Neural crest cell (in vitro differentiated cells): ENCODE results near the gene SLC7A11. TPM values are rescaled to one million over a fixed set of nuclear protein-coding genes. Genes with fewer than 3 reads are reported as not detected.

Source experiments
- DNase-seq: peaks from one replicate; pipeline ENCODE4 v3.0.0; 2021; ENCODE audit warnings: low read depth, mixed read lengths, low spot score
- H3K27ac Mint-ChIP-seq: one replicate; pipeline ENCODE4 v1.8.0; 2021; ENCODE audit warnings: mild to moderate bottlenecking, mixed read lengths; ENCODE audit not compliant: unreplicated experiment
- H3K27me3 Mint-ChIP-seq: 2 replicates; pipeline ENCODE4 v1.8.0; 2021; ENCODE audit warnings: low read depth, mild to moderate bottlenecking, mixed read lengths
- H3K36me3 Mint-ChIP-seq: 2 replicates; pipeline ENCODE4 v1.8.0; 2021; ENCODE audit warnings: low read depth, mild to moderate bottlenecking, mixed read lengths
- H3K4me1 Mint-ChIP-seq: 2 replicates; pipeline ENCODE4 v1.8.0; 2021; ENCODE audit warnings: mixed read lengths
- H3K4me3 Mint-ChIP-seq: one replicate; pipeline ENCODE4 v1.8.0; 2021; ENCODE audit warnings: mild to moderate bottlenecking, mixed read lengths
- H3K9me3 Mint-ChIP-seq: 2 replicates; pipeline ENCODE4 v1.8.0; 2021; ENCODE audit warnings: mixed read lengths
- total RNA-seq: library from RNA; stranded (reverse); gene quantifications from 2 replicates; pipeline ENCODE4 v1.2.1, GENCODE V29; 2021
- TF ChIP-seq, protein P1 (sequence below): fragments of 200-600 bp; sonication (generic); conservative IDR thresholded peaks from 2 replicates; pipeline ENCODE4 v1.5.0; 2021; ENCODE audit warnings: antibody characterized with exemption, mild to moderate bottlenecking

Gene SLC7A11
- total RNA-seq, 1 donor from 2014 or later = 18.7 TPM

GRCh38 chr4:138225477-138225876 lies 16.7 kb downstream of the SLC7A11 start:
- peak overlapping the region; percentile 32 for H3K4me3 Mint-ChIP-seq
- peaks cover 64% of the 10 kb centered on the region for H3K4me1 Mint-ChIP-seq
- H3K27me3 Mint-ChIP-seq = no peaks in the 10 kb centered on the region
- peak overlapping the region; percentile 96 for H3K27ac Mint-ChIP-seq
- TF ChIP-seq, protein P1, sequence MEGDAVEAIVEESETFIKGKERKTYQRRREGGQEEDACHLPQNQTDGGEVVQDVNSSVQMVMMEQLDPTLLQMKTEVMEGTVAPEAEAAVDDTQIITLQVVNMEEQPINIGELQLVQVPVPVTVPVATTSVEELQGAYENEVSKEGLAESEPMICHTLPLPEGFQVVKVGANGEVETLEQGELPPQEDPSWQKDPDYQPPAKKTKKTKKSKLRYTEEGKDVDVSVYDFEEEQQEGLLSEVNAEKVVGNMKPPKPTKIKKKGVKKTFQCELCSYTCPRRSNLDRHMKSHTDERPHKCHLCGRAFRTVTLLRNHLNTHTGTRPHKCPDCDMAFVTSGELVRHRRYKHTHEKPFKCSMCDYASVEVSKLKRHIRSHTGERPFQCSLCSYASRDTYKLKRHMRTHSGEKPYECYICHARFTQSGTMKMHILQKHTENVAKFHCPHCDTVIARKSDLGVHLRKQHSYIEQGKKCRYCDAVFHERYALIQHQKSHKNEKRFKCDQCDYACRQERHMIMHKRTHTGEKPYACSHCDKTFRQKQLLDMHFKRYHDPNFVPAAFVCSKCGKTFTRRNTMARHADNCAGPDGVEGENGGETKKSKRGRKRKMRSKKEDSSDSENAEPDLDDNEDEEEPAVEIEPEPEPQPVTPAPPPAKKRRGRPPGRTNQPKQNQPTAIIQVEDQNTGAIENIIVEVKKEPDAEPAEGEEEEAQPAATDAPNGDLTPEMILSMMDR = no peak
- H3K36me3 Mint-ChIP-seq = peaks cover 4% of the 10 kb centered on the region
- DNase-seq = no peak
- H3K9me3 Mint-ChIP-seq = no peaks in the 10 kb centered on the region

GRCh38 chr4:138224614-138225013 lies 17.5 kb downstream of the SLC7A11 start:
- H3K4me3 Mint-ChIP-seq = peak overlapping the region; percentile 55
- no peaks in the 10 kb centered on the region for H3K9me3 Mint-ChIP-seq
- peaks cover 4% of the 10 kb centered on the region for H3K36me3 Mint-ChIP-seq
- H3K4me1 Mint-ChIP-seq = peaks cover 64% of the 10 kb centered on the region
- no peak for DNase-seq
- TF ChIP-seq, protein P1 = no peak
- H3K27me3 Mint-ChIP-seq = no peaks in the 10 kb centered on the region
- H3K27ac Mint-ChIP-seq = no peak overlapping the region

DNA sequence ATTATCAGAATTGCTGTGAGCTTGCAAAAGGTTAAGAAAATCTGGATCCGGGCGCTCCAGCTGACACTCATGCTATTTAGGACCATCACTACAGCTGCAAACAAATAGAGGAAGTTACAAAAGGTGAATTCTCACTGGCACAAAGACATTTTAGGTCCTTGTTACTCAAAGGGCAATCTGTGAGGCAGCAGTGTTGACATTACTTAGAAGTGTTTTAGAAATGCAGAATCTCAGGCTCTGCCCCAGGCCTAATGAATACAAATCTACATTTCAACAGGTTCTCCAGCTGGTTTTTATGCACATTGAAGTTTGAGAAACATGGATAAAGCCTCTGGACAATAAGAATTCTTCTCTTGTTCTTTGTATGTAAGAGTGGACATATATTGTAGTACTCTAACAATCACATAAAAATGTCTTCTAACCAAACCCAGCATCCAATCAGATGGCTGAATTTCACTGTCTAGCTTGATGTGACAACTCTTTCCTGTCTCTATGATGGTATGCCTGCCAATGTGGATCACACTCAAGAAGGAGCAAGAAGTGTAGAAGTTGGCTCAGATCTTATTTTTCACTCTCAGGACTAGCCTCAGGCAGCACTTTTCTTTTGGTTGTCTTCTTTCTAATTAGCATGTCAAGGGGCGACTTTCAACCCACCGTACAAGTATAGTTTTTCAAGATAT lies 18.8 kb downstream of the SLC7A11 start:
- no peak for DNase-seq
- Mint-ChIP-seq H3K9me3 (no peaks in the 10 kb centered on the region), H3K27ac (peak overlapping the region; percentile 64), H3K4me1 (peaks cover 73% of the 10 kb centered on the region), H3K4me3 (peak overlapping the region; percentile 39), H3K36me3 (peaks cover 7% of the 10 kb centered on the region), H3K27me3 (no peaks in the 10 kb centered on the region)
- TF ChIP-seq, protein P1 = no peak

- no peaks in the 10 kb centered on the region for H3K27me3 Mint-ChIP-seq
- peak overlapping the region; percentile 56 for H3K4me3 Mint-ChIP-seq
- H3K27ac Mint-ChIP-seq = peak overlapping the region; percentile 89
- TF ChIP-seq, protein P1 = no peak
- DNase-seq = no peak
- H3K9me3 Mint-ChIP-seq = no peaks in the 10 kb centered on the region
- H3K4me1 Mint-ChIP-seq = peaks cover 77% of the 10 kb centered on the region
- H3K36me3 Mint-ChIP-seq = peaks cover 10% of the 10 kb centered on the region
Measured at GRCh38 chr4:138222046-138222445, 20.1 kb downstream of the SLC7A11 start.

- Mint-ChIP-seq H3K9me3 (no peaks in the 10 kb centered on the region), H3K4me3 (no peak overlapping the region), H3K27ac (no peak overlapping the region), H3K36me3 (peaks cover 10% of the 10 kb centered on the region), H3K27me3 (no peaks in the 10 kb centered on the region), H3K4me1 (peaks cover 77% of the 10 kb centered on the region)
- no peak for DNase-seq
- TF ChIP-seq, protein P1 = no peak
Measured at GRCh38 chr4:138218976-138219375, 23.2 kb downstream of the SLC7A11 start.
